ENCODE data around the gene TMEM132C.

GRCh38 chr12:128690641-128691040 is 423.7 kb downstream of the TMEM132C start:
- TF ChIP-seq FOXM1 (IDR thresholded peaks at IDR 0.05; ENCODE audit: borderline replicate concordance, low read depth), result no peak
- no peak for TF ChIP-seq CEBPB (IDR thresholded peaks at IDR 0.05)

Measured in Ishikawa (cell line).